ENCODE data around the gene SENP6.
"Not testable (repeated sequence)": the region's sequence is repeated elsewhere in the genome, so short reads cannot be mapped to it uniquely, and the experiment has no call there.

SENP6 gene, protein sequence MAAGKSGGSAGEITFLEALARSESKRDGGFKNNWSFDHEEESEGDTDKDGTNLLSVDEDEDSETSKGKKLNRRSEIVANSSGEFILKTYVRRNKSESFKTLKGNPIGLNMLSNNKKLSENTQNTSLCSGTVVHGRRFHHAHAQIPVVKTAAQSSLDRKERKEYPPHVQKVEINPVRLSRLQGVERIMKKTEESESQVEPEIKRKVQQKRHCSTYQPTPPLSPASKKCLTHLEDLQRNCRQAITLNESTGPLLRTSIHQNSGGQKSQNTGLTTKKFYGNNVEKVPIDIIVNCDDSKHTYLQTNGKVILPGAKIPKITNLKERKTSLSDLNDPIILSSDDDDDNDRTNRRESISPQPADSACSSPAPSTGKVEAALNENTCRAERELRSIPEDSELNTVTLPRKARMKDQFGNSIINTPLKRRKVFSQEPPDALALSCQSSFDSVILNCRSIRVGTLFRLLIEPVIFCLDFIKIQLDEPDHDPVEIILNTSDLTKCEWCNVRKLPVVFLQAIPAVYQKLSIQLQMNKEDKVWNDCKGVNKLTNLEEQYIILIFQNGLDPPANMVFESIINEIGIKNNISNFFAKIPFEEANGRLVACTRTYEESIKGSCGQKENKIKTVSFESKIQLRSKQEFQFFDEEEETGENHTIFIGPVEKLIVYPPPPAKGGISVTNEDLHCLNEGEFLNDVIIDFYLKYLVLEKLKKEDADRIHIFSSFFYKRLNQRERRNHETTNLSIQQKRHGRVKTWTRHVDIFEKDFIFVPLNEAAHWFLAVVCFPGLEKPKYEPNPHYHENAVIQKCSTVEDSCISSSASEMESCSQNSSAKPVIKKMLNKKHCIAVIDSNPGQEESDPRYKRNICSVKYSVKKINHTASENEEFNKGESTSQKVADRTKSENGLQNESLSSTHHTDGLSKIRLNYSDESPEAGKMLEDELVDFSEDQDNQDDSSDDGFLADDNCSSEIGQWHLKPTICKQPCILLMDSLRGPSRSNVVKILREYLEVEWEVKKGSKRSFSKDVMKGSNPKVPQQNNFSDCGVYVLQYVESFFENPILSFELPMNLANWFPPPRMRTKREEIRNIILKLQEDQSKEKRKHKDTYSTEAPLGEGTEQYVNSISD

GRCh38 chr6:75601304-75602245 lies at the start of gene SENP6:
TSS of gene SENP6 (plus strand) at chr6:75601880. CDS start at chr6:75602525, 645 bp downstream.
- peak; percentile 81 for DNase-seq

DNA sequence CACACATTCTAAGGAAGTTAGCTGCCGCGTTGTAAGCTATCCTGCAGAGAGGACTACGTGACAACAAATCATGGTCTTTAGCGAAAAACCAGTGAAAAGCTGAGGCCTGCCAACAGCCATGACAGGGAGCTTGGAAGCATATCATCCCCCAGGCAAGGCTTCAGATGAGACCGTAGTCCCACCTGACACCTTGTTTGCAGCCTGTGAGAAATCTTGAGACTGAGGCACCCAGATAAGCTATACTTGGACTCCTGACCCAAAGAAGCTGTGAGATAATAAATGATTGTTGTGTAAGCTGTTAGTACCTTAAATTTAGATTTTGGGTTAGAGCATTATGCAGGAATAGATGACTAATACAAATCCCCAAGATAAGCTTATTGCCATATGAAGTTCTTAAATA lies 45.4 kb upstream of the SENP6 start:
- DNase-seq, result no peak

- DNase-seq, result no peak
These were observed 44.6 kb upstream of the SENP6 start for GRCh38 chr6:75557068-75557467.

- DNase-seq, result no peak
These were observed 38.6 kb upstream of the SENP6 start for GRCh38 chr6:75563032-75563431.

DNA sequence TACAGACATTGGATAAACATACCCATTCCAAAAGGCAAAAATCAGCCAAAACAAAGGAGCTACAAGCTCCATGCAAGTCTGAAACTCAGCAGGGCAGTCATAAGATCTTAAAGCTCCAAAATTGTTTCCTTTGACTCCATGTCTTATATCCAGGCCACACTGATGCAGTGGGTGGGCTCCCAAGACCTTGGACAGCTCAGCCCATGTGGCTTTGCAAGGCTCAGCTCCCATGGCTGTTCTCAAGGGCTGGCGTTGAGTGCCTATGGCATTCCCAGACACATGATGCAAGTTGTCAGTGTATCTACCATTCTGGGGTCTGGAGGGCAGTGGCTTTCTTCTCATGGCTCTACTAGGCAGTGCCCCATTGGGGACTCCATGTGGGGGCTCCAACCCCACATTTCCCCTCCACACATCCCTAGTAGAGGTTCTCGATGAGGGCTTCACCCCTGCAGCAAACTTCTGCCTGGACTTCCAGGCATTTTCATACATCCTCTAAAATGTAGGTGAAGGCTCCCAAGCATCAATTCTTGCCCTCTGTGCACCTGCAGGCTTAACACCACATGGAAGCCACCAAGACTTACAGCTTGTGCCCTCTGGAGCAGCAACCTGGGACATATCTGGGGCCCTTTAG lies 35.4 kb upstream of the SENP6 start:
- DNase-seq, result no peak

DNA sequence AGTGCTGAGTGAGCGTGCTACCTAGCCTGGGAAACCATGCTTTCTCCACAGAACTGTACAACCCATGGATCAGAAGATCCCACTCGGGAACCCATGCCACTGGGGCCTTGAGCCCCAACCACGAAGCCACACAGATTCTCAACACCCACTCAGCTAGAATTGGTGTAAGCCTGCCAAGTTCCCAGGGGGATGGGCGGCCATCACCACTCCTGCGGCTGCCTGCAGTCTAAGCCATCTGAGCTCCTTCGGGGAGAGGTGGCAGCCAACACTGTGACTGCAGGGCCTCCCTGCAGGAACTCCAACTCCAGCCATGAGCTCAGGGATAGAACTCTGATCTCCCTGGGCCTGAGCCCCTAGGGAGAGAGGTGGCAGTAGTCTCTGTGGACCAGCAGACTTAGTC lies 33.6 kb upstream of the SENP6 start:
- DNase-seq, result no peak

DNA sequence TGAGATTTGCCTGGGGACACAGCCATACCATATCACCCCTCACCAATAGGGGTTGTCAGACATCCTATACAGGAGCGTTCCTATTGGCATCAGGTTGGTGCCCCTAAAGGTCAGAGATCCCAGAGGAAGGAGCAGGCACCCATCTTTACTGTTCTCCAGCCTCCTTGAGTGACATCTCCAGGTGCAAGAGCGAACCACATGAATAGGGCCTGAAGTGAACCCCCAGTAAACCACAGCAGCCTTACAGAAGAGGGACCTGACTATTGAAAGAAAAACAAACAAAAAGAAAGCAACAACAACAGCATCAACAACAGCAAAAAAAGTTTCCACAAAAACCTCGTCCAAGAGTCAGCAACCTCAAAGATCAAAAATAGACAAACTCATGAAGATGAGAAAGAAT lies 32.7 kb upstream of the SENP6 start:
- no peak for DNase-seq

GRCh38 chr6:75570671-75571070 lies 31.0 kb upstream of the SENP6 start:
- not testable (repeated sequence) for DNase-seq

DNA sequence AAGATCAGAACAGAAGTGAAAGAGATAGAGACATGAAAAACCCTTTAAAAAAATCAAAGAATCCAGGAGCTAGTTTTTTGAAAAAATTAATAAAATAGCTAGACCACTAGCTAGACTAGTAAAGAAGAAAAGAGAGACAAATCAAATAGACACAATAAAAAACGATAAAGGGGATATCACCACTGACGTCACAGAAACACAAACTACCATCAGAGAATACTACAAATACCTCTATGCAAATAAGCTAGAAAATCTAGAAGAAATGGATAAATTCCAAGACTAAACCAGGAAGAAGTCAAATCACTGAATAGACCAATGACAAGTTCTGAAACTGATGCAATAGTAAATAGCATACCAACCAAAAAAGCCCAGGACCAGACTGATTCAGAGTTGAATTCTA lies 29.6 kb upstream of the SENP6 start:
- DNase-seq, result no peak

- no peak for DNase-seq
These were observed 21.7 kb upstream of the SENP6 start for GRCh38 chr6:75579951-75580350.

GRCh38 chr6:75581231-75581630 lies 20.4 kb upstream of the SENP6 start:
- DNase-seq, result no peak

GRCh38 chr6:75584552-75584951 lies 17.1 kb upstream of the SENP6 start:
- not testable (repeated sequence) for DNase-seq

- no peak for DNase-seq
These were observed 12.7 kb upstream of the SENP6 start for GRCh38 chr6:75588948-75589347.

DNA sequence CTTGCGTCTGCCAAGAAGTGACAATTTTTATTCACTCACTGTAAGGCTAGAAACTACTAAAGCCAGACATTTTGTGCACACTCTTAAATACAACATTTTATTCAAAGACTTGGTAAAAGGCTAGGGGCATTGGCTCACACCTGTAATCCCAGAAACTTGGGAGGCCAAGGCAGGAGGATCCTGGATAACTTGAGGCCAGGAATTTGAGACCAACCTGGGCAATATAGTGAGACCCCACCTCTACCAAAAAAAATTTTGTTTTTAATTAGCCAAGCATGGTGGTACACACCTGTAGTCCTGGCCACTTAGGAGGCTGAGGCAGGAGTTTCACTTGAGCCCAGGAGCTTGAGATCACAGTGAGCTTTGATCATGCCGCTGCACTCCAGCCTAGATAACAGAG lies 11.3 kb upstream of the SENP6 start:
- no peak for DNase-seq

- DNase-seq, result not testable (repeated sequence)
These were observed 5.3 kb upstream of the SENP6 start for GRCh38 chr6:75596380-75596779.

GRCh38 chr6:75600768-75601167 lies 912 bp upstream of the SENP6 start:
- no peak for DNase-seq

- DNase-seq, result peak; percentile 39
These were observed 796 bp downstream of the SENP6 start for GRCh38 chr6:75602246-75603105.

DNA sequence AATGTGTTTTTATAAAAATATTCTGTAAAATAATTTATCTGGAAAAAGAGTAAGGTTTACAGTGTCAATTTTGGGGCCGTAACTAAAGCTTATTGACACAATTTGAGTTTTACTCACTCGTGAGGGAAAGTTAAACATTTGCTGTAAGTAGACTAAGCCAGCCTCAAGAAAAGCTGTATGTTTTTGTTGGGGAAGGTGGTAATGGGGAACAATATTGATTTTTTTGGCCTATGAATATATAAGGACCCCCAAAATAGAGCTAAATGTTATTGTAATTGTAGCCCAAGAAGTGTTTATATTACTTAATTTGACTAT lies 1.4 kb downstream of the SENP6 start:
- DNase-seq, result no peak

GRCh38 chr6:75604294-75604693 lies 2.6 kb downstream of the SENP6 start:
- DNase-seq, result no peak

DNA sequence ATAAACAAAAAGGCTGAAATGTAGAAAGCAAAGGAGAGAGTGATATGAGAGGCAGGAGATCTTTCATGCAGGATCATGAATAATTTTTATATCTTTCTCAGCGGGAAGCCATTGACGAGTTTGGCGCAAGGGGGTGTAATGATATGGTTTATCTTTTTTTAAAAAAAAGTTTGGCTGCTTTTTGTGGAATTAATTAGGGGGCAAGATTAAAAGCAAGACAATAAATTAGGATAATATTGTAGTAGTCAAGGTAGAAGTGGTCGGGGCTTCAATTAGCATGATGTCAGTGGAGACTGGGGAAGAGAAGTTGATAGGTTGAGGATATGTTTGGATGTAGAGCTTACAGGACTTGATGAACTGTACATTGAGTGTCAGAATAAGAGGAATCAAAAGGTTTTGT lies 4.0 kb downstream of the SENP6 start:
- no peak for DNase-seq

DNA sequence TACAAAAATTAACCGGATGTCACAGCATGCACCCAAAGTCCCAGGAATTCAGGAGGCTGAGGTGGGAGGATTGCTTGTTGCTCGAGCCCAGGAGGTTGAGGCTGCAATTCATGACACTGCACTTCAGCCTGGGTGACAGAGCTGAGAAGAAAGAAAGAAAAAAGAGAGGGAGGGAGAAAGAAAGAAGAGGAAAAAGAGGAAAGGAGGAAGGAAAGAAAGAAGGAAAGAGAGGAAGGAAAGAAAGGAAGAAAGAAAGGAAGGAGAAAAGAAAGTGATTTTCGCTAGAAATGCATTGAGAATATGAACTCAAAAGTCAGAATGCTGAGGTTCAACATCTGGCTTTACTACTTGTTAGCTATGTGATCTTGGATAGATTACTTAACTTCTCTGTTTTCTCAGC lies 6.6 kb downstream of the SENP6 start:
- DNase-seq, result no peak
